HEK293 (cell line): ENCODE measurements around the gene CCDC30.

Experiments used
- BCL11A ChIP-seq: fragments of 450-650 bp; formaldehyde crosslinking; IDR thresholded peaks from 2 replicates; pipeline ENCODE4 v1.5.1; 2016; ENCODE audit warnings: low read depth, missing biosample characterization, missing genetic modification characterization
- HOXC10 ChIP-seq: sonication (generic); formaldehyde crosslinking; IDR thresholded peaks from 2 replicates; pipeline ENCODE4 v1.8.1; 2023; ENCODE audit warnings: mild to moderate bottlenecking, missing genetic modification reagents
- ZNF211 ChIP-seq: fragments of 450-650 bp; formaldehyde crosslinking; IDR thresholded peaks from 2 replicates; pipeline ENCODE4 v1.5.1; 2016; ENCODE audit warnings: low read depth, missing biosample characterization, missing genetic modification characterization
- ZNF560 ChIP-seq: fragments of 450-650 bp; formaldehyde crosslinking; IDR thresholded peaks from 2 replicates; pipeline ENCODE4 v1.5.1; 2017; ENCODE audit warnings: missing biosample characterization, missing genetic modification characterization, borderline replicate concordance
- TF ChIP-seq, protein P1 (sequence below): fragments of 450-650 bp; formaldehyde crosslinking; IDR thresholded peaks from 2 replicates; pipeline ENCODE4 v1.5.1; 2016; ENCODE audit warnings: missing biosample characterization, missing genetic modification characterization

DNA sequence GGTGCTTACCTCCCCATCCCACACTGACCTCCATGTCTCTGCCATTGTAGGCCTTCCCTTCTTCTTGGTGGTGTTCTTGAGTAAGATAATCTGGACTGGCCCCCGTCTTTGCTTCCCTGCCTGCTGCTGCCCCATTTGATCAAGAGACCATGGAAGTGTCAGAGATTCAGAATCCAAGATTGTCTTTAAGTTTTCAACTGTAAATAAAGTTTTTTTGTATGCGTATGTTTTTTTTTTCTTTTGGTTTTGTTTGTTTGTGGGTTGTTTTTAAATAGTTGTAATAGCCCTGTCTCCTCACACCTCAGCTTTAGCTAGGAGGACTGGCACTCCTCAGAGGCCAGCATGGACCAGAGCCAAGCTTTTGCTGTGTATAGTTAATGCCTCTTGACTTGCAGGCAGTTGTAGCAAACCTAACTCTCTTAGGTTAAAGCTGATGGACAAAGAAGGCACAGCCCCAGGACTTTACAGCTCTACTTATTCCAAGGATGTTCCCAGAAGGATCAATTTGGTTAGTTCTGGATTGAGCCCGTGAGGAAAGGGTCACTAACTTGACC is 213.5 kb downstream of the CCDC30 start:
- TF ChIP-seq, protein P1, sequence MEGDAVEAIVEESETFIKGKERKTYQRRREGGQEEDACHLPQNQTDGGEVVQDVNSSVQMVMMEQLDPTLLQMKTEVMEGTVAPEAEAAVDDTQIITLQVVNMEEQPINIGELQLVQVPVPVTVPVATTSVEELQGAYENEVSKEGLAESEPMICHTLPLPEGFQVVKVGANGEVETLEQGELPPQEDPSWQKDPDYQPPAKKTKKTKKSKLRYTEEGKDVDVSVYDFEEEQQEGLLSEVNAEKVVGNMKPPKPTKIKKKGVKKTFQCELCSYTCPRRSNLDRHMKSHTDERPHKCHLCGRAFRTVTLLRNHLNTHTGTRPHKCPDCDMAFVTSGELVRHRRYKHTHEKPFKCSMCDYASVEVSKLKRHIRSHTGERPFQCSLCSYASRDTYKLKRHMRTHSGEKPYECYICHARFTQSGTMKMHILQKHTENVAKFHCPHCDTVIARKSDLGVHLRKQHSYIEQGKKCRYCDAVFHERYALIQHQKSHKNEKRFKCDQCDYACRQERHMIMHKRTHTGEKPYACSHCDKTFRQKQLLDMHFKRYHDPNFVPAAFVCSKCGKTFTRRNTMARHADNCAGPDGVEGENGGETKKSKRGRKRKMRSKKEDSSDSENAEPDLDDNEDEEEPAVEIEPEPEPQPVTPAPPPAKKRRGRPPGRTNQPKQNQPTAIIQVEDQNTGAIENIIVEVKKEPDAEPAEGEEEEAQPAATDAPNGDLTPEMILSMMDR: no peak
- TF ChIP-seq HOXC10 (CRISPR knock-in tag): no peak
- TF ChIP-seq BCL11A (tag by site-specific recombination): no peak
- TF ChIP-seq ZNF211 (tag by site-specific recombination): no peak
- TF ChIP-seq ZNF560 (tag by site-specific recombination): no peak
